B cell (primary cell): ENCODE results near the gene KREMEN2. TPM values are rescaled to one million over a fixed set of nuclear protein-coding genes. Genes with fewer than 3 reads are reported as not detected.

Experiments used
- ATAC-seq: fragments of 200-7000 bp; cut with Tn5 transposase; one replicate; pipeline ENCODE4 v1.10.0; 2021; ENCODE audit warnings: low read depth, mild to moderate bottlenecking, moderate number of reproducible peaks, moderate library complexity
- CTCF ChIA-PET: fragments of 350-600 bp; sonication (Branson Sonifier 250); formaldehyde crosslinking; loops from one replicate; lab custom pipeline; 2021; ENCODE audit warnings: antibody characterized with exemption, inconsistent platforms; lab: Charles Lee
- POLR2A ChIA-PET: fragments of 350-600 bp; sonication (Branson Sonifier 250); formaldehyde crosslinking; loops from one replicate; lab custom pipeline; 2021; ENCODE audit warnings: antibody characterized with exemption; lab: Charles Lee
- DNase-seq: peaks from one replicate; pipeline ENCODE4 v3.0.0; 2013
- H2AFZ ChIP-seq: 2 replicates; pipeline ENCODE4 v1.6.1; 2012; ENCODE audit warnings: mild to moderate bottlenecking, low read depth, low read length; ENCODE audit not compliant: insufficient read depth, poor library complexity, severe bottlenecking
- H3K27ac ChIP-seq, 2 donors: 1 replicate in 1 of 2; 2 replicates in 1 of 2; pipeline ENCODE4 v1.5.1; 2012 to 2013; ENCODE audit warnings: low read length in 2 of 2, mild to moderate bottlenecking in 2 of 2, moderate library complexity in 1 of 2
- H3K27me3 ChIP-seq, 4 experiments: fragments of 200-600 bp in 1 of 4; sonication (generic) in 1 of 4; replicated peaks in 1 of 4; 1 replicate in 2 of 4; 2 replicates in 2 of 4; pipeline versions ENCODE4 v1.6.1 to v1.7.0; 2013 to 2016; ENCODE audit warnings: low read length in 3 of 4, mild to moderate bottlenecking in 2 of 4, mixed read lengths in 1 of 4, moderate library complexity in 1 of 4; ENCODE audit not compliant: insufficient read depth in 4 of 4, control insufficient read depth in 3 of 4; ENCODE audit errors: control extremely low read depth in 1 of 4
- H3K36me3 ChIP-seq, 2 experiments: replicated peaks in 1 of 2; 1 replicate in 1 of 2; 2 replicates in 1 of 2; pipeline versions ENCODE4 v1.6.1 to v1.7.1; 2013; ENCODE audit warnings: low read length in 1 of 2; ENCODE audit not compliant: insufficient read depth in 2 of 2, control insufficient read depth in 1 of 2; ENCODE audit errors: control extremely low read depth in 1 of 2, extremely low read depth in 1 of 2
- H3K4me1 ChIP-seq, 2 donors: fragments of 200-600 bp in 1 of 2; sonication (generic) in 1 of 2; 1 replicate in 1 of 2; 2 replicates in 1 of 2; pipeline versions ENCODE4 v1.5.1 to v1.6.1; 2013 to 2017; ENCODE audit warnings: low read length in 2 of 2; ENCODE audit not compliant: control insufficient read depth in 2 of 2, insufficient read depth in 2 of 2
- H3K4me2 ChIP-seq: replicated peaks from 2 replicates; pipeline ENCODE3; 2012; ENCODE audit warnings: mild to moderate bottlenecking, low read depth, low read length; ENCODE audit not compliant: poor library complexity, severe bottlenecking
- H3K4me3 ChIP-seq, 5 experiments: fragments of 200-600 bp in 1 of 5; sonication (generic) in 1 of 5; 1 replicate in 3 of 5; 2 replicates in 2 of 5; pipeline versions ENCODE4 v1.5.1 to v1.7.0; 2011 to 2016; ENCODE audit warnings: low read length in 4 of 5, mild to moderate bottlenecking in 4 of 5, low read depth in 2 of 5, control low read depth in 1 of 5, moderate library complexity in 1 of 5; ENCODE audit not compliant: insufficient read depth in 1 of 5; ENCODE audit errors: control extremely low read depth in 1 of 5, extremely low read depth in 1 of 5
- H3K79me2 ChIP-seq: fragments of 200-600 bp; sonication (generic); one replicate; pipeline ENCODE4 v1.6.0; 2016; ENCODE audit warnings: low read length; ENCODE audit not compliant: control insufficient read depth, insufficient read depth
- H3K9ac ChIP-seq: fragments of 200-600 bp; sonication (generic); 2 replicates; pipeline ENCODE4 v1.6.1; 2017; ENCODE audit warnings: mild to moderate bottlenecking, low read length, moderate library complexity
- H3K9me3 ChIP-seq, 3 donors: one replicate each; pipeline versions ENCODE4 v1.6.1 to v1.7.1; 2013; ENCODE audit warnings: low read length in 2 of 3; ENCODE audit not compliant: control insufficient read depth in 2 of 3, insufficient read depth in 1 of 3; ENCODE audit errors: control extremely low read depth in 1 of 3
- H4K20me1 ChIP-seq: 2 replicates; pipeline ENCODE4 v1.6.0; 2012; ENCODE audit warnings: mild to moderate bottlenecking, low read length; ENCODE audit not compliant: insufficient read depth, control insufficient read depth, poor library complexity, severe bottlenecking
- H3K27ac Mint-ChIP-seq: one replicate; pipeline ENCODE4 v1.8.0; 2021; ENCODE audit warnings: mixed read lengths
- H3K27me3 Mint-ChIP-seq: one replicate; pipeline ENCODE4 v1.8.0; 2021; ENCODE audit warnings: mixed read lengths
- H3K4me1 Mint-ChIP-seq: one replicate; pipeline ENCODE4 v1.8.0; 2021; ENCODE audit warnings: mixed read lengths
- H3K4me3 Mint-ChIP-seq: one replicate; pipeline ENCODE4 v1.8.0; 2021; ENCODE audit warnings: mixed read lengths
- H3K9me3 Mint-ChIP-seq: one replicate; pipeline ENCODE4 v1.8.0; 2022; ENCODE audit warnings: mixed read lengths; ENCODE audit not compliant: insufficient read depth
- EZH2 ChIP-seq: IDR thresholded peaks from 2 replicates; pipeline ENCODE4 v1.6.1; 2012; ENCODE audit warnings: borderline replicate concordance, low read depth, mild to moderate bottlenecking, moderate library complexity, low read length; ENCODE audit not compliant: insufficient read depth, poor library complexity, severe bottlenecking
- WGBS: methylation state at CpG from one replicate; pipeline ENCODE4 v1.1.5; 2013; ENCODE audit warnings: missing lambda C conversion rate; ENCODE audit not compliant: insufficient coverage; 5-methylcytosine and 5-hydroxymethylcytosine counted together
- intact Hi-C: fragments of 100-400 bp; cut with micrococcal nuclease; formaldehyde crosslinking; loops from one replicate; pipeline ENCODE4 v1.10.0; 2022
- polyA plus RNA-seq: library from polyadenylated mRNA; depleted of rRNA; stranded (reverse); fragments of >200 nt; gene quantifications from 2 replicates; pipeline ENCODE4 v1.2.3, GENCODE V29; 2012
- total RNA-seq, 2 donors: library from RNA; stranded (reverse); fragments of 120-200 nt in 1 of 2; gene quantifications; 1 replicate in 1 of 2; 2 replicates in 1 of 2; pipeline versions ENCODE4 v1.2.3 to v1.2.4, GENCODE V29; 2013 to 2022
- TF ChIP-seq, protein P1 (sequence below): fragments of 200-600 bp; IDR thresholded peaks from one replicate; pipeline ENCODE4 v1.8.0; 2022; ENCODE audit warnings: antibody characterized with exemption, mild to moderate bottlenecking

KREMEN2 gene
- total and polyA plus RNA-seq, 2 donors (not counting 1 experiment from before 2014, with no cell fraction given): 0.17 to 1.1 TPM

DNA sequence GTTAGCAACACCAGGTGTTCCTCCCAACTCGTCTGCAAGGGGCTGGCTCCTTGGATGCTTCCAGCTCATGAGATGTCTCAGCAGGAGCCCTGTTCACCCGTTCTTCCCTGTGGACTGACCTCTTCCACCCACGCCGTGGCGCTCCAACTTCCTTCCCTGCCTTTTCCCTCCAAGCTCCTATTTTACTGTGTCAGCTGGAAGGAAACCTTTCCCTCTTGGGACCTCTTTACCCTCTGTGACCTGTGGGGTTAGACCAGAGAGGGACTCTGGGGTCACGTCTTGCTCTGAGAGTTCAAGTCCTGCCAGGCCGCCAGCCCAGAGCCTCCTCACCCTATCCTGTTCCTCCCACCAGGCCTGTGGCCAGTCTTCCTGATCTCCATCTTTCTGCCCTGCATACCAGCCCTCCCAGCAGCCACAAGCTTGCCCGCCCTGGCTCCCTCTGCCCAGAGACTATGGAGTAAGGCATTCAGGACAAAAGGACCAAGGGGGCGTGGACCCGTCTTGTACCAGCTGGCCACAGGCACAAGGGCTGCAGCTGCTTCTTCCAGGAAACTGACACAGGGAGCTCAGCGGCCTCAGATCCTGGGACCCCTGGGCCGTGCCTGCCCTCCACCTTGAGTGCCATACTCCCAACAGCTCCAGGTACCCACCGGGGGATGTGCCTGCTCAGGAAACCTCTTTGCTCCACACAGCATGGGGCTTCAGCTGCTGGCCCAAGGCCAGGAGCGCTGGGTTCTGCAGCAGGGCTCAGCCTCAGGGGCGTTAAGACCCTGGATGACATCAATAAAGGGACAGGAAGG, 8.1 kb downstream of the KREMEN2 start:
- H3K4me3 Mint-ChIP-seq: no peak overlapping the region
- TF ChIP-seq, protein P1, sequence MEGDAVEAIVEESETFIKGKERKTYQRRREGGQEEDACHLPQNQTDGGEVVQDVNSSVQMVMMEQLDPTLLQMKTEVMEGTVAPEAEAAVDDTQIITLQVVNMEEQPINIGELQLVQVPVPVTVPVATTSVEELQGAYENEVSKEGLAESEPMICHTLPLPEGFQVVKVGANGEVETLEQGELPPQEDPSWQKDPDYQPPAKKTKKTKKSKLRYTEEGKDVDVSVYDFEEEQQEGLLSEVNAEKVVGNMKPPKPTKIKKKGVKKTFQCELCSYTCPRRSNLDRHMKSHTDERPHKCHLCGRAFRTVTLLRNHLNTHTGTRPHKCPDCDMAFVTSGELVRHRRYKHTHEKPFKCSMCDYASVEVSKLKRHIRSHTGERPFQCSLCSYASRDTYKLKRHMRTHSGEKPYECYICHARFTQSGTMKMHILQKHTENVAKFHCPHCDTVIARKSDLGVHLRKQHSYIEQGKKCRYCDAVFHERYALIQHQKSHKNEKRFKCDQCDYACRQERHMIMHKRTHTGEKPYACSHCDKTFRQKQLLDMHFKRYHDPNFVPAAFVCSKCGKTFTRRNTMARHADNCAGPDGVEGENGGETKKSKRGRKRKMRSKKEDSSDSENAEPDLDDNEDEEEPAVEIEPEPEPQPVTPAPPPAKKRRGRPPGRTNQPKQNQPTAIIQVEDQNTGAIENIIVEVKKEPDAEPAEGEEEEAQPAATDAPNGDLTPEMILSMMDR: no peak
- TF ChIP-seq EZH2: no peak
- POLR2A ChIA-PET: interaction anchor here (0.5 to 0.6 kb wide), 2 partner anchors 53 to 1697 kb away, joined by 3 to 4 read pairs; no protein-coding TSS in a partner anchor
- H3K27me3 ChIP-seq: peaks cover 0 to 25% (median 8%) of the 10 kb centered on the region in 4 experiments
- CTCF ChIA-PET: interaction anchor here (0.8 to 1.6 kb wide), 2 partner anchors 10 to 104 kb away, joined by 3 to 4 read pairs; no protein-coding TSS in a partner anchor
- H3K4me1 ChIP-seq: peaks cover 25 to 28% of the 10 kb centered on the region in 2 donors
- H3K27me3 Mint-ChIP-seq: peaks cover 12% of the 10 kb centered on the region
- H3K4me2 ChIP-seq: no peak overlapping the region
- H3K9me3 Mint-ChIP-seq: no peaks in the 10 kb centered on the region
- DNase-seq (no peak), ATAC-seq (no peak)
- no peak overlapping the region for H3K27ac ChIP-seq
- intact Hi-C loops: no loop called here
- H3K36me3 ChIP-seq: no peaks in the 10 kb centered on the region
- no peak overlapping the region for H3K4me3 ChIP-seq
- H3K9me3 ChIP-seq: peaks cover 0 to 15% (median 0%) of the 10 kb centered on the region in 3 donors
- H2AFZ ChIP-seq: no peak overlapping the region
- H3K27ac Mint-ChIP-seq: no peak overlapping the region
- no peaks in the 10 kb centered on the region for H3K79me2 ChIP-seq
- no peak overlapping the region for H3K9ac ChIP-seq
- WGBS: 74% methylated on average over 11 of the region's 15 CpGs
- H4K20me1 ChIP-seq: peaks cover 12% of the 10 kb centered on the region
- peaks cover 16% of the 10 kb centered on the region for H3K4me1 Mint-ChIP-seq

- Histone ChIP-seq H3K27me3 (peaks cover 0 to 17% (median 4%) of the 10 kb centered on the region in 4 experiments), H4K20me1 (peaks cover 3% of the 10 kb centered on the region), H3K4me2 (no peak overlapping the region), H3K79me2 (no peaks in the 10 kb centered on the region), H3K4me1 (peaks cover 16 to 19% of the 10 kb centered on the region in 2 donors), H3K4me3 (no peak overlapping the region), H3K9ac (no peak overlapping the region), H3K27ac (no peak overlapping the region), H3K9me3 (peaks cover 0 to 8% (median 0%) of the 10 kb centered on the region in 3 donors), H2AFZ (no peak overlapping the region), H3K36me3 (no peaks in the 10 kb centered on the region)
- intact Hi-C loops: no loop called here
- WGBS: 90% methylated on average over 5 of the region's 5 CpGs
- no peak for TF ChIP-seq EZH2
- TF ChIP-seq, protein P1: no peak
- Mint-ChIP-seq H3K4me3 (no peak overlapping the region), H3K27me3 (peaks cover 9% of the 10 kb centered on the region), H3K27ac (no peak overlapping the region), H3K9me3 (no peaks in the 10 kb centered on the region), H3K4me1 (peaks cover 10% of the 10 kb centered on the region)
- POLR2A ChIA-PET: no interaction called here
- ATAC-seq (no peak), DNase-seq (no peak)
- CTCF ChIA-PET: no interaction called here
Measured at GRCh38 chr16:2973093-2973492, 9.0 kb downstream of the KREMEN2 start.
